Activated CD8-positive, alpha-beta T cell treated with anti-CD3 and anti-CD28 coated beads for 36 hours (primary cell): ENCODE data around the gene RGS10. TPM values are rescaled to one million over a fixed set of nuclear protein-coding genes. Genes with fewer than 3 reads are reported as not detected.
A peak's percentile ranks its signal among the peaks of the same experiment; 100 is the strongest.

ENCODE experiments used
- ATAC-seq: fragments of 200-7000 bp; cut with Tn5 transposase; one replicate; pipeline ENCODE4 v1.10.0; 2021; ENCODE audit warnings: mild to moderate bottlenecking, moderate library complexity
- CTCF ChIA-PET: fragments of 350-600 bp; sonication (Branson Sonifier 250); formaldehyde crosslinking; loops from one replicate; lab custom pipeline; 2021; ENCODE audit warnings: antibody characterized with exemption; lab: Charles Lee
- POLR2A ChIA-PET: fragments of 350-600 bp; sonication (Branson Sonifier 250); formaldehyde crosslinking; loops from one replicate; lab custom pipeline; 2021; ENCODE audit warnings: antibody characterized with exemption; lab: Charles Lee
- DNase-seq: peaks from one replicate; pipeline ENCODE4 v3.0.0-alpha.2; 2020
- H3K27ac Mint-ChIP-seq: one replicate; pipeline ENCODE4 v1.8.0; 2021; ENCODE audit warnings: mild to moderate bottlenecking, mixed read lengths
- H3K27me3 Mint-ChIP-seq: one replicate; pipeline ENCODE4 v1.8.0; 2021; ENCODE audit warnings: mixed read lengths
- H3K36me3 Mint-ChIP-seq: one replicate; pipeline ENCODE4 v1.8.0; 2021; ENCODE audit warnings: low read depth, mixed read lengths
- H3K4me1 Mint-ChIP-seq: one replicate; pipeline ENCODE4 v1.8.0; 2021; ENCODE audit warnings: low read depth, mixed read lengths
- H3K4me3 Mint-ChIP-seq: one replicate; pipeline ENCODE4 v1.8.0; 2021; ENCODE audit warnings: mild to moderate bottlenecking, moderate library complexity, mixed read lengths
- H3K9me3 Mint-ChIP-seq: one replicate; pipeline ENCODE4 v1.8.0; 2021; ENCODE audit warnings: mixed read lengths
- intact Hi-C: fragments of 100-400 bp; cut with micrococcal nuclease; formaldehyde crosslinking; loops from one replicate; pipeline ENCODE4 v1.10.0; 2022
- total RNA-seq, 2 experiments: library from RNA; stranded (reverse); gene quantifications; one replicate each; pipeline ENCODE4 v1.2.3, GENCODE V29; 2021
- TF ChIP-seq, protein P1 (sequence below): fragments of 200-600 bp; IDR thresholded peaks from one replicate; pipeline ENCODE4 v1.8.0; 2022; ENCODE audit warnings: antibody characterized with exemption, mild to moderate bottlenecking

The RGS10 gene
- total RNA-seq, 2 experiments from 2014 or later = 207 to 220 TPM

DNA sequence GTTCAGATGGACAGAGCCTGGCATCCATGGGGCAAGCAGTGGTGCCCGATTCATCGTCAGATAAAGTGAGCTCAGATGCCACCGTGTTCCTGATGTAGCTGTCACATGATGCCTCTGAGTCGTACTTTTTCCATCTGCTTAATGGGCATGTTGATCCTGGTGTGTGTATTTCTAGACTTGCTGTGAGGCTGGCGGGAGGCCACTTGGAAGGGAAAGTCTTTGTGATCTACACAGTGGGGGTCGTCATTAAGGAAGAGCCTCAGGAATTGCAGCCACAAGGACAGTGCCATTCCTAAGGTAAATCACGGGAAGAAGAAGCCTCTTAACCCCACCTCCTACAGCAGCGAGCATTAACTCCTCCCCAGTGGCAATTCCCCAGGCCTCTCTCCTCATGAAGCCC is 63.0 kb downstream of the RGS10 start:
- no peak for ATAC-seq
- Mint-ChIP-seq H3K4me1 (peaks cover 28% of the 10 kb centered on the region), H3K27me3 (no peaks in the 10 kb centered on the region), H3K36me3 (no peaks in the 10 kb centered on the region), H3K27ac (no peak overlapping the region), H3K9me3 (no peaks in the 10 kb centered on the region), H3K4me3 (no peak overlapping the region)
- intact Hi-C loops = no loop called here
- CTCF ChIA-PET = interaction anchor here (1.1 to 2.4 kb wide), 5 partner anchors 35 to 339 kb away, joined by 3 to 13 read pairs (median 3); partner anchors contain the start of gene GRK5
- POLR2A ChIA-PET = no interaction called here
- no peak for DNase-seq
- TF ChIP-seq, protein P1, sequence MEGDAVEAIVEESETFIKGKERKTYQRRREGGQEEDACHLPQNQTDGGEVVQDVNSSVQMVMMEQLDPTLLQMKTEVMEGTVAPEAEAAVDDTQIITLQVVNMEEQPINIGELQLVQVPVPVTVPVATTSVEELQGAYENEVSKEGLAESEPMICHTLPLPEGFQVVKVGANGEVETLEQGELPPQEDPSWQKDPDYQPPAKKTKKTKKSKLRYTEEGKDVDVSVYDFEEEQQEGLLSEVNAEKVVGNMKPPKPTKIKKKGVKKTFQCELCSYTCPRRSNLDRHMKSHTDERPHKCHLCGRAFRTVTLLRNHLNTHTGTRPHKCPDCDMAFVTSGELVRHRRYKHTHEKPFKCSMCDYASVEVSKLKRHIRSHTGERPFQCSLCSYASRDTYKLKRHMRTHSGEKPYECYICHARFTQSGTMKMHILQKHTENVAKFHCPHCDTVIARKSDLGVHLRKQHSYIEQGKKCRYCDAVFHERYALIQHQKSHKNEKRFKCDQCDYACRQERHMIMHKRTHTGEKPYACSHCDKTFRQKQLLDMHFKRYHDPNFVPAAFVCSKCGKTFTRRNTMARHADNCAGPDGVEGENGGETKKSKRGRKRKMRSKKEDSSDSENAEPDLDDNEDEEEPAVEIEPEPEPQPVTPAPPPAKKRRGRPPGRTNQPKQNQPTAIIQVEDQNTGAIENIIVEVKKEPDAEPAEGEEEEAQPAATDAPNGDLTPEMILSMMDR = no peak

DNA sequence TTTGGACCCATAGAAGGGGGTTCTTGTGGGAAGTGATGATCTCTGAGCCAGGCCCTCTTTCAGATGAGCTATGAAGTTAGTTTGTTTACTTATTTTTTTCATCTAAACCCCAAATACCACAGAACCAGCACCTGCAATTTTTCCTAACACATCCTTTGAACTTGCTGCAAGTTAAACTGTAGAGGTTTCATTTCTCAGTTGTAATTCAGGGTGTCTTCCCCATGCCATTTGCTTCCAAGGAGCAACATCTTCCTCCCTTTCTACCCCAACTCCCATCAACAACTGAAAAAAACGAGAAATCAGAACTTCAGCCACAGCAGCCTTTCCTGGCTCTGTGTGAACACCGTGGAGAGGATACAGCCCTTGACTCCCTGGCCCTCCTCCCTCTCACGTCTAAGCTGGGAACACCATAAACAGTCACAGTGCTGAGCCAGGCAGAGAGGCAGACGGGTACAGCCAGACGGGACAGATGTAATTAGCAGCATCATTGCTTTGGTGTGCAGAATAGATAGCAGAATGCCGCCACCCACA is 63.6 kb downstream of the RGS10 start:
- no peak for DNase-seq
- Mint-ChIP-seq H3K27ac (peak overlapping the region; percentile 58), H3K36me3 (no peaks in the 10 kb centered on the region), H3K27me3 (no peaks in the 10 kb centered on the region), H3K9me3 (no peaks in the 10 kb centered on the region), H3K4me1 (peaks cover 28% of the 10 kb centered on the region), H3K4me3 (peak overlapping the region; percentile 26)
- intact Hi-C loops = no loop called here
- TF ChIP-seq, protein P1 = no peak
- ChIA-PET CTCF (interaction anchor here (1.1 to 2.4 kb wide), 6 partner anchors 34 to 339 kb away, joined by 3 to 13 read pairs (median 3); partner anchors contain the start of gene GRK5), POLR2A (interaction anchor here (1.0 kb wide), 2 partner anchors 10 to 167 kb away, joined by 4 to 5 read pairs; no protein-coding TSS in a partner anchor)
- no peak for ATAC-seq

DNA sequence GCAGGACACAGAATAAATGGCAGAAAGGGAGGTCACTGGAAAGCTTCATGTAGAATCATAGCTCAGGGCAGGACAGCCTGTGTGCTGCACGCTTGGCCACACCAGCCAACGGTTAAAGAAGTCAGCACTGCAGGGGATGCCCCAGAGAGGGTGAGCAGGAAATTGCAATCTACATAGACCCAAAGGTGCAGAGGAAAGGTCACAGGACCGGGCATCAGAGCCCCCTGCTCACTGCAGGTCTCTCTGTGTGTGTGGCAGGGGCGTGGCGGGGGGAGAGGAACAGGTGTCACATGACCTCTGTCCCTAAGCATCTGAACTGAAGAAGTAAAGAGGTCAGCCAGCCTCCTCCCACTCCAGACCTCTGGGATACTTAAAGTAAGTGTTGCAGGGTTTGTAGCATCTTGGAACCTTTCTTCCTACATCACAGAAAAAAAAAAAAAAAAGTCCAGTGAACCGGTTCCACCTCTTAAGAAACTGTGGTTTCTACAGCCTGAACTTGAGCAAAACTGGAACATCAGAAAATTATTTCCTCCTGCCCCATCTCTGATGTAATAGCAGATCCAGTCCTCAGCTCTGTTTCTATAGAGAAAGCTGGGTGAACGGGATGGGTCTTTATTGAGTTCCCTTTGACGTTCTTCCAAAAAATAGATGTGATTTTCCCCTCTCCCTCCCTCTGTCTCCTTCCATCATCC is 64.3 kb downstream of the RGS10 start:
- ATAC-seq (peak; percentile 97), DNase-seq (peak; percentile 78)
- POLR2A ChIA-PET = interaction anchor here (0.8 to 1.0 kb wide), 3 partner anchors 11 to 166 kb away, joined by 3 to 5 read pairs (median 4); no protein-coding TSS in a partner anchor
- H3K4me3 Mint-ChIP-seq = peak overlapping the region; percentile 26
- H3K4me1 Mint-ChIP-seq = peaks cover 28% of the 10 kb centered on the region
- TF ChIP-seq, protein P1 = no peak
- H3K27me3 Mint-ChIP-seq = no peaks in the 10 kb centered on the region
- CTCF ChIA-PET = interaction anchor here (0.6 to 2.4 kb wide), 6 partner anchors 10 to 338 kb away, joined by 3 to 13 read pairs (median 3); partner anchors contain the start of gene GRK5
- peak overlapping the region; percentile 41 for H3K27ac Mint-ChIP-seq
- no peaks in the 10 kb centered on the region for H3K36me3 Mint-ChIP-seq
- H3K9me3 Mint-ChIP-seq = no peaks in the 10 kb centered on the region
- intact Hi-C loops = no loop called here

DNA sequence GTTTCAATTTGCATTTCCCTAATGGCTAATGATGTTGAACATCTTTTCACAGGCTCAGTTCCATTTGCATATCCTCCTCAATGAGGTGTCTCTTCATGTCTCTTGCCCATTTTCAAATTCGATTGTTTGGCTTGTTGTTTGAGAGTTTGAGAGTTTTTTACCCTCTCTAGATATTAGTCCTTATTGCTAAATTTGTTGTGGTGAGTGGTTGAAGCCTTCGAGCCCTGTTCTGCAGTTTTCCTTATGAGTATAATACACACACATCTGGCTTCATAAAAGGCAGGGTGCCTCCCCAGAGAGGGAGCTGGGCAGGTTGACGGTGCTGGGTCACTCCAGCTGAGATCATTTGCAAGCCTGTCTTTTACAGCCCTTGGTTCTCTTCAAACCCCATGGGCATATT is 65.1 kb downstream of the RGS10 start:
- Mint-ChIP-seq H3K4me3 (no peak overlapping the region), H3K27ac (no peak overlapping the region), H3K4me1 (peaks cover 28% of the 10 kb centered on the region), H3K36me3 (no peaks in the 10 kb centered on the region), H3K9me3 (no peaks in the 10 kb centered on the region), H3K27me3 (no peaks in the 10 kb centered on the region)
- TF ChIP-seq, protein P1 = no peak
- intact Hi-C loops = no loop called here
- CTCF ChIA-PET = interaction anchor here (1.3 to 2.4 kb wide), 2 partner anchors 32 to 288 kb away, joined by 3 to 13 read pairs; no protein-coding TSS in a partner anchor
- ATAC-seq (no peak), DNase-seq (no peak)
- POLR2A ChIA-PET = no interaction called here

DNA sequence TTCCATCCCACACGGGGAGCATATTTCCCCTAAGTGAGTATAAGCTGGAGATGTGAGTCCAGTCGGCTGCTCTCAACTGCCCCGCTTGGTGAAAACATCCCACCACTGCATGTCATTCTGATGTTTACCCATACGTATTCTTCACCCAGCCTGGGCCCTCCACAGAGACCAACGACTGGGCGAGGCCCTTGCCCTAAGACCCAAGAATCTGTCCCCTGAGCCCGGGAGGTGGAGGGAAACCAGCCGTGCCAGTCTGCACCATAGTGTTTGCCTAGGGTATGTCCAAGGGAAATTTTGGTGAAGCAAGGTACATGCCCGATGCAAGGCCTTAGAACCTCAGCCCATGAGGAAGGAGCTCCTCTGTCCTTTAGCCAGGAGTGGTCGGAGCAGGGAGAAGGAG is 67.9 kb downstream of the RGS10 start:
- Mint-ChIP-seq H3K4me1 (peaks cover 26% of the 10 kb centered on the region), H3K9me3 (no peaks in the 10 kb centered on the region), H3K27ac (no peak overlapping the region), H3K36me3 (no peaks in the 10 kb centered on the region), H3K27me3 (no peaks in the 10 kb centered on the region), H3K4me3 (no peak overlapping the region)
- DNase-seq (no peak), ATAC-seq (no peak)
- TF ChIP-seq, protein P1 = no peak
- POLR2A ChIA-PET = no interaction called here
- intact Hi-C loops = no loop called here
- CTCF ChIA-PET = interaction anchor here (0.6 to 1.0 kb wide), 2 partner anchors 14 to 474 kb away, joined by 3 read pairs; no protein-coding TSS in a partner anchor
